Stomach (tissue), 9 donors: ENCODE measurements around the gene DIPK1B. TPM values are rescaled to one million over a fixed set of nuclear protein-coding genes. Genes with fewer than 3 reads are reported as not detected.

Source experiments
- DNase-seq, 2 donors: peaks; one replicate each; pipeline versions ENCODE4 v3.0.0 to v3.0.0-alpha.2; 2013 to 2019
- H3K27ac ChIP-seq, 5 donors: fragments of 200-600 bp in 4 of 5; sonication (generic) in 4 of 5; one replicate each; pipeline ENCODE4 v1.5.1; 2013 to 2019; ENCODE audit warnings: mild to moderate bottlenecking in 1 of 5, moderate library complexity in 1 of 5
- H3K27me3 ChIP-seq, 3 donors: fragments of 200-600 bp; sonication (generic); one replicate each; pipeline ENCODE4 v1.5.1; 2017 to 2019; ENCODE audit warnings: mixed run types in 1 of 3
- H3K36me3 ChIP-seq, 4 donors: fragments of 200-600 bp; sonication (generic); 1 replicate in 3 of 4; 2 replicates in 1 of 4; pipeline ENCODE4 v1.5.1; 2016 to 2019
- H3K4me1 ChIP-seq, 4 donors: fragments of 200-600 bp; sonication (generic); one replicate each; pipeline ENCODE4 v1.5.1; 2016 to 2019
- H3K4me3 ChIP-seq, 4 donors: fragments of 200-600 bp; sonication (generic) in 3 of 4; one replicate each; pipeline ENCODE4 v1.5.1; 2016 to 2019; ENCODE audit warnings: mild to moderate bottlenecking in 1 of 4
- H3K9me3 ChIP-seq, 4 donors: fragments of 200-600 bp; sonication (generic); one replicate each; pipeline ENCODE4 v1.5.1; 2016 to 2019
- CTCF ChIP-seq, 7 experiments: fragments of 450-650 bp in 4 of 7; fragments of 200-600 bp in 3 of 7; sonication (generic) in 3 of 7; IDR thresholded peaks; one replicate each; pipeline ENCODE4 v1.5.1; 2016 to 2019; ENCODE audit warnings: antibody characterized with exemption in 7 of 7, control low read depth in 2 of 7, mild to moderate bottlenecking in 1 of 7
- EP300 ChIP-seq: sonication (generic); formaldehyde crosslinking; IDR thresholded peaks from one replicate; pipeline ENCODE4 v1.6.1; 2017; ENCODE audit warnings: antibody characterized with exemption
- POLR2A ChIP-seq, 4 donors: fragments of 450-650 bp; IDR thresholded peaks; one replicate each; pipeline ENCODE4 v1.6.1; 2016; ENCODE audit warnings: antibody characterized with exemption in 4 of 4, control low read depth in 2 of 4, mild to moderate bottlenecking in 1 of 4, moderate library complexity in 1 of 4
- POLR2AphosphoS5 ChIP-seq, 3 donors: sonication (generic); formaldehyde crosslinking; IDR thresholded peaks; one replicate each; pipeline ENCODE4 v1.6.1; 2016; ENCODE audit warnings: antibody characterized with exemption in 3 of 3
- WGBS, 5 donors: extraction: QIAGEN DNeasy Blood & Tissue Kit in 3 of 5; methylation state at CpG; one replicate each; pipeline versions ENCODE4 v1.1.5 to v1.1.7; 2013 to 2018; 5-methylcytosine and 5-hydroxymethylcytosine counted together
- intact Hi-C: fragments of 100-400 bp; cut with DNase I; formaldehyde crosslinking; loops from one replicate; pipeline ENCODE4 v1.15.1; 2023; ENCODE audit warnings: low total_unique reads
- polyA plus RNA-seq, 3 donors: library from polyadenylated mRNA; stranded (reverse); fragments of 200-250 nt; gene quantifications; one replicate each; pipeline ENCODE4 v1.2.3, GENCODE V29; 2013
- total RNA-seq, 5 donors: library from RNA; depleted of rRNA; stranded (reverse); fragments of >200 nt; gene quantifications; one replicate each; pipeline versions ENCODE4 v1.1.0 to v1.2.3, GENCODE V29; 2014 to 2016
- donor health status: healthy with polysubstance abuse.
- donor health status: Bipolar disorder and iron deficiency.
- donor health status: healthy.

The DIPK1B gene
- total and polyA plus RNA-seq, 8 donors = 0.45 to 10.4 (median 4.0) TPM; not detected in 1

DNA sequence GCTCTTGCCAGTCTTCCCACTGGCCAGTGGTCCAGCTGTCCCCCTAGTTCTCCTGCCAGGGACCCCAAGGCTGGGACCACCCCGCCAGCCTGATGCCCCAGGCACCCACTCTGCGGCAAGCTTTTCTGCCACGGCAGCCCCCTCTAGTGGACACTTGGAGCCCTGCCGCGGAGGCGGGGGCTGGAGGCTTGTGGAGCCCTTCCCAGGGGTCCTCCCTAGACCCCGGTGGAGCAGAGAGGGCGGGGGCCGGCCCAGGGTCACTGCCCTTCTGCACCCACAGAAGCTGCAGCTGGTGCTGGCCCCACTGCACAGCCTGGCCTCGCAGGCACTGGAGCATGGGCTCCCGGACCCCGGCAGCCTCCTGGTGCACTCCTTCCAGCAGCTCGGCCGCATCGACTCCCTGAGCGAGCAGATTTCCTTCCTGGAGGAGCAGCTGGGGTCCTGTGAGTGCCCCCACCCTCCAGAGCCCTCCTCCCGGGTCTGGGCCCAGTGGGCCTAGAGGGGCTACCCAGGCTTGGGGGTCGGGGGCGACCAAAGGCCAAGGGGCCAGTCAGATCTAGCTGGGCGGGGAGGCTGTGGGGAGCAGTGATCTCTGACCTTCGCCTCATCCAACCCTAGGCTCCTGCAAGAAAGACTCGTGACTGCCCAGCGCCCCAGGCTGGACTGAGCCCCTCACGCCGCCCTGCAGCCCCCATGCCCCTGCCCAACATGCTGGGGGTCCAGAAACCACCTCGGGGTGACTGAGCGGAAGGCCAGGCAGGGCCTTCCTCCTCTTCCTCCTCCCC, 40.5 kb upstream of the DIPK1B start:
- Histone ChIP-seq H3K9me3 (no peaks in the 10 kb centered on the region), H3K4me3 (no peak overlapping the region), H3K36me3 (peaks cover 20 to 46% (median 42%) of the 10 kb centered on the region in 4 donors), H3K4me1 (peaks cover 0 to 49% (median 32%) of the 10 kb centered on the region in 4 donors), H3K27me3 (peaks cover 0 to 50% (median 23%) of the 10 kb centered on the region in 3 donors), H3K27ac (no peak overlapping the region)
- TF ChIP-seq CTCF (IDR thresholded peaks at IDR 0.05) = peak in 5 of 7 experiments; percentile 42 to 86 (median 79)
- TF ChIP-seq EP300 = no peak
- no peak for TF ChIP-seq POLR2A (IDR thresholded peaks at IDR 0.05)
- TF ChIP-seq POLR2AphosphoS5 (IDR thresholded peaks at IDR 0.05) = peak in 1 of 3 donors; percentile 21
- intact Hi-C loops = no loop called here
- whole genome bisulfite sequencing, 5 donors = 47 to 52% (median 49%) methylated on average over 9 to 27 of the region's 27 CpGs
- no peak for DNase-seq

DNA sequence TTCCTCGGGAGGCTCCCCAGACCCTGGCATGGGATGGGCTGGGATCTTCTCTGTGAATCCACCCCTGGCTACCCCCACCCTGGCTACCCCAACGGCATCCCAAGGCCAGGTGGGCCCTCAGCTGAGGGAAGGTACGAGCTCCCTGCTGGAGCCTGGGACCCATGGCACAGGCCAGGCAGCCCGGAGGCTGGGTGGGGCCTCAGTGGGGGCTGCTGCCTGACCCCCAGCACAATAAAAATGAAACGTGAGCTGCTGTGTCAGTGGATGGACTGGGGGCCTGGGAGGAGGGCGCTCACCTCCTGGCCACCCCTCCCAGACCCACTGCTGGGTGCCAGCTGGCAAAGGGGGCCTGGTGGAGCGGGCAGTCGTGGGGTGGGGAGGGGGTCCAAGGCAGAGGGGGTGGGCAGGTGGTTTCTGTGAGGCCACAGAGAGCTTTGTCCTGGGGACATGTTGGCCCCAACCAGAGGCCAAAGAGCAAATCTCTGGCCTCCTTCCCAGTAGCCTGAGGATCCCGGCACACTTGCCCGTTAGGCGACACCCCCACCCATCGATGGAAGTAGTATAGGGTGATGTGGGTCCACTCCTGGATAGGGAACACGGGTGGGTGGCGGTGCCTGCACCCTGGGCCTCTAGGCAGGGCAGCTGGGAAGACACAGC, 39.8 kb upstream of the DIPK1B start:
- Histone ChIP-seq H3K36me3 (peaks cover 23 to 53% (median 49%) of the 10 kb centered on the region in 4 donors), H3K27me3 (peaks cover 0 to 43% (median 15%) of the 10 kb centered on the region in 3 donors), H3K4me3 (no peak overlapping the region), H3K4me1 (peaks cover 0 to 49% (median 31%) of the 10 kb centered on the region in 4 donors), H3K27ac (no peak overlapping the region), H3K9me3 (no peaks in the 10 kb centered on the region)
- 49 to 57% (median 53%) methylated on average over 10 to 14 of the region's 14 CpGs for WGBS, 5 donors
- TF ChIP-seq POLR2AphosphoS5 (IDR thresholded peaks at IDR 0.05) (no peak), CTCF (IDR thresholded peaks at IDR 0.05) (no peak), EP300 (no peak), POLR2A (IDR thresholded peaks at IDR 0.05) (no peak)
- intact Hi-C loops = no loop called here
- DNase-seq = no peak

DNA sequence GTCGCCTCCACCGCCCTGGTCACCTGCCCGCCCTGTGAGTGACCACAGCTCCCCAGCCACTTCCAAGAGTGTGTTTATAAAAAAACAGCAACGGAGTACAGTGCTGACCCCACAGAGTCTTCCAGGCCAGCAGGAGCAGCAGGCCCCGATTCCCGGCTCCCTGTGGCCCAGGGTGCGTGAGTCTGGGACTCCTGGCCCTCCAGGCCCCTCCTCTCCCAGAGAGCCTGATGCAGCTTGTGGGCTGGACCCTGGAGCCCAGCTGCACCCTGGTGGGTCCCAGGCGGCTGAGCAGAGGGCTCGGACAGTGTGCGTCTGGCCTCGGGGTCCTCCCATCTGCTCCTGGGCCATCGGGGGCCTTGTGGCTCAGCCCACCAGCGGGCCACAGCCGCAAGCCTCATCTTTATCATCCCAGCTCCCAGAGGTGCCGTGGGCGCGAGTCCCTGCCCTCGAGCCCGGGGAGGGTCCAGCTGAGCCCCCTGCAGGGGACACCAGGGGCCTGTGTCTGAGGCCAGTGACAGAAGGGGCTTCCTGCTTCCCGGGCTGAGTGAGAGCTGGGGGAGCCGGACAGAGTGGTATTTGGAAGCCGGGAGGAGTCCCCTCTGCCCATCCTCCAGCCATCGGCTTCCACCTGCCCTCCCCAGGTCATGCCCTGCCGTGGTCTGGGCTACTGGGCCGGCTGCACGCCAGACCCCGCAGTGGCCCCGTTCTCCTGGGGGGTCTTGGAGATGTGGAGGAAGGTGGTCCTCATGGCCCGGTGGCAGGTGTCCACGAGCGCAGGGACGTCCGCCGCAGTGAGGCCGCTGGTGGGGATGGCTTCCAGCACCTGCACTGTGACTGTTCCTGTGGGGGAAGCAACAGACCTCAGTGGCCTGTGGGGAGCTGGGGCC, 39.0 kb upstream of the DIPK1B start:
- intact Hi-C loops = no loop called here
- WGBS, 5 donors = 80 to 85% (median 81%) methylated on average over 24 to 35 of the region's 35 CpGs
- Histone ChIP-seq H3K9me3 (no peaks in the 10 kb centered on the region), H3K4me3 (no peak overlapping the region), H3K27ac (no peak overlapping the region), H3K27me3 (peaks cover 0 to 35% (median 13%) of the 10 kb centered on the region in 3 donors), H3K4me1 (peaks cover 0 to 46% (median 31%) of the 10 kb centered on the region in 4 donors), H3K36me3 (peaks cover 23 to 53% (median 51%) of the 10 kb centered on the region in 4 donors)
- no peak for DNase-seq
- peak in 1 of 3 donors; percentile 8 for TF ChIP-seq POLR2AphosphoS5 (IDR thresholded peaks at IDR 0.05)
- no peak for TF ChIP-seq EP300
- no peak for TF ChIP-seq POLR2A (IDR thresholded peaks at IDR 0.05)

DNA sequence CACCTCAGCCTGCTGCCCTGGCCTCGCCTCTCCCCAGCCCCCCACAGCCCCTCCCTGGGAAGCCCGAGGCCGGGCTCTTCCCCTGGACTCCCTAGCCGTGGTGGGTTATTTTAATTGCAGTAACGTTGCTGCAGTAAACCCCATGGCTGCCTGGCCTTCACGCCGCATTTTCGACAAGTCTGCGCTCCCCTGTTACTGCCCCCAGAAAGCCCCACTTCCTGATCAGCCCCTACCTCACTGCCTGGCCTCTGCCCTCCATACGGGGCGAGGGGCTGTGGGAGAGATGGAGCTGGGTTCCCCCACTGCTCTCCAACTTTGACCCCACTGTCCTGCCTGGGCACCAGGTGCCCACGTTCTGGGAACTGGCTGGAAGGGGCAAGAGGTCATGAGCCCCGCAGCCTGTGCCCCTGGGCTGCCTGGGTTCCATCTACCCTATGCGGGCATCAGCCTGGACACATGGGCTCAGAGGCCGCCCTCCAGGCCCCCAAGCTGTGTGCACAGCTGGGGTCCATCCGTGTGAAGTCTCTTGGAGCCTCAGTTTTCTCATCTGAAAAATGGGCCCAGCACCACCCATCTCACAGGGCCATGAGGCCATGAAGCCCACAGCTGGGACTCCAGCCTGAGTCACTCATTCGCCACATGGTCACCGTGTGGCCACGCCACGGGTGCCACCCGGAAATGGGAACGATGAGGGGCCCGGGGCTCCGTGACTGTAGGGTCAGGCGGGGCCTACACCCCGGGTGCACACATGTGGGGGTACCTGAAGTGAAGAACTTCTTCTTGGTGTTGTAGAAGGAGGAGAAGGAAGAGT, 38.2 kb upstream of the DIPK1B start:
- no peak overlapping the region for H3K4me3 ChIP-seq
- peaks cover 0 to 28% (median 13%) of the 10 kb centered on the region in 3 donors for H3K27me3 ChIP-seq
- H3K27ac ChIP-seq = peak overlapping the region in 1 of 5 donors; percentile 41
- peaks cover 23 to 53% (median 51%) of the 10 kb centered on the region in 4 donors for H3K36me3 ChIP-seq
- H3K9me3 ChIP-seq = no peaks in the 10 kb centered on the region
- TF ChIP-seq CTCF (IDR thresholded peaks at IDR 0.05) = no peak
- no peak for TF ChIP-seq EP300
- TF ChIP-seq POLR2A (IDR thresholded peaks at IDR 0.05) = no peak
- no peak for TF ChIP-seq POLR2AphosphoS5 (IDR thresholded peaks at IDR 0.05)
- peaks cover 0 to 46% (median 28%) of the 10 kb centered on the region in 4 donors for H3K4me1 ChIP-seq
- DNase-seq = no peak
- intact Hi-C loops = no loop called here
- WGBS, 5 donors = 73 to 86% (median 81%) methylated on average over 23 to 26 of the region's 26 CpGs
